Measurements from ENCODE around the gene RNU5D-1.

Gene RNU5D-1

DNA sequence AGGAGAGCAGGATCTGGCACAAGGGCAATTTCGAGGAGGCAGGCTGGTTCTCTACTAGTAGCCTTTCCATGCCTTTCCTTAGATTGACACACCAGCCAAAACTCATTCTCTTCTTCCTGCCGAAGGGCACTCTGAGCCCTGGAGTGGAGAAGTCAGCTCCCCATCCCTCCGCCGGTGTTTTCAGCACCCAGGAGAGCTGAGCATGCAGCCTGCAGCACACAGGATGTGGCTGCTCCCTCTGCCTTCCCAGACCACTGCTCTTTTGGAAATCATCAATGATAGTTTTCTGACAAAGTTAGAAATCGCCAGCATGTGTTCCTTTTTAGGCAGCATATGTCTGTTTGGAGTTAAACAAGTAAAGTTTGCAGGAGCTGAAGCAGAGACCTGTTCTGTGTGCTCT, 11.7 kb downstream of the RNU5D-1 start:
- TF ChIP-seq CTCF (conservative IDR thresholded peaks at IDR 0.05; ENCODE audit: low read depth, low read length) = no peak
- no peak overlapping the region for H3K4me3 ChIP-seq (ENCODE audit: low read length)
- no peak for DNase-seq (ENCODE audit: low read depth)

- no peak for TF ChIP-seq CTCF (conservative IDR thresholded peaks at IDR 0.05; ENCODE audit: low read depth, low read length)
- no peak for DNase-seq (ENCODE audit: low read depth)
- no peak overlapping the region for H3K4me3 ChIP-seq (ENCODE audit: low read length)
Observed at GRCh38 chr1:44718091-44718490, 12.9 kb downstream of the RNU5D-1 start.

GRCh38 chr1:44717653-44718052, 13.3 kb downstream of the RNU5D-1 start:
- no peak for DNase-seq (ENCODE audit: low read depth)
- no peak for TF ChIP-seq CTCF (conservative IDR thresholded peaks at IDR 0.05; ENCODE audit: low read depth, low read length)
- no peak overlapping the region for H3K4me3 ChIP-seq (ENCODE audit: low read length)

DNA sequence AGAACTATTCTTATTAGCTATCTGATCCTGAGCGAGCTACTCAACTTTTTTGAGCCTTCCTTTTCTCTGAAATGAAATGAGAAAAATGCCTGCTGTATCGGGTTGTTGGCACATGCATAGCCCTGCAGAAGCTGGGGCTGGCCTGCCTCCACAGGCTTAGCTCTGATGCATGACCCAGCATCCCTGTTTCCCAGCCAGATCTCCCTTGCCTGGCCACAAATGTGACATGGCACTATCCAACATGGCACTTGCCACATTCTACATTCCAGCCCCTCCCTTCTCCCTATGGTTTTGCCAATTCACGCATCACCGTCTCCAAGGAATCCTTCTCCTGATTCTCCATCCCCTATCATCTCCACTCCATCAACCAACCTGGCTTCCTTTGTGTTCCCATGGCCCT, 13.8 kb downstream of the RNU5D-1 start:
- no peak for DNase-seq (ENCODE audit: low read depth)
- TF ChIP-seq CTCF (conservative IDR thresholded peaks at IDR 0.05; ENCODE audit: low read depth, low read length) = no peak
- no peak overlapping the region for H3K4me3 ChIP-seq (ENCODE audit: low read length)

GRCh38 chr1:44714944-44715571, 15.9 kb downstream of the RNU5D-1 start:
- peak; percentile 17 for DNase-seq (ENCODE audit: low read depth)
- H3K4me3 ChIP-seq (ENCODE audit: low read length) = no peak overlapping the region
- peak; percentile 96 for TF ChIP-seq CTCF (conservative IDR thresholded peaks at IDR 0.05; ENCODE audit: low read depth, low read length)

- TF ChIP-seq CTCF (conservative IDR thresholded peaks at IDR 0.05; ENCODE audit: low read depth, low read length) = no peak
- no peak overlapping the region for H3K4me3 ChIP-seq (ENCODE audit: low read length)
Observed at GRCh38 chr1:44714532-44714931, 16.4 kb downstream of the RNU5D-1 start.

GRCh38 chr1:44713321-44713781, 17.6 kb downstream of the RNU5D-1 start:
- no peak for DNase-seq (ENCODE audit: low read depth)
- TF ChIP-seq CTCF (conservative IDR thresholded peaks at IDR 0.05; ENCODE audit: low read depth, low read length) = no peak
- no peak overlapping the region for H3K4me3 ChIP-seq (ENCODE audit: low read length)

More at GRCh38 chr1:44714532-44714931, 16.4 kb downstream of the RNU5D-1 start:
- DNase-seq (ENCODE audit: low read depth) = no peak
